ENCODE data around the gene APOC4.

Gene APOC4

GRCh38 chr19:44993926-44994537 is 52.0 kb downstream of the APOC4 start:
- no peak for DNase-seq (ENCODE audit: low read depth in 3 of 3)
